MM.1S (cell line): ENCODE results near the gene HDAC5.

ENCODE experiments used
- CTCF ChIP-seq: fragments of 300-600 bp; sonication (generic); IDR thresholded peaks from 2 replicates; pipeline ENCODE4 v1.5.1; 2016; ENCODE audit warnings: antibody characterized with exemption, low read length, mixed read lengths
- EZH2 ChIP-seq: fragments of 300-600 bp; sonication (generic); optimal IDR thresholded peaks from 2 replicates; pipeline ENCODE3; 2017; ENCODE audit warnings: low read depth, mild to moderate bottlenecking, antibody characterized with exemption, low read length, mixed read lengths
- EZH2phosphoT487 ChIP-seq: fragments of 300-600 bp; sonication (generic); IDR thresholded peaks from 2 replicates; pipeline ENCODE4 v1.6.1; 2018; ENCODE audit warnings: antibody characterized with exemption, low read length

GRCh38 chr17:44030482-44030881, 93.0 kb downstream of the HDAC5 start:
- TF ChIP-seq EZH2, result no peak
- TF ChIP-seq CTCF, result no peak
- no peak for TF ChIP-seq EZH2phosphoT487
